Measurements from ENCODE around the gene VSTM2L. TPM values are rescaled to one million over a fixed set of nuclear protein-coding genes. Genes with fewer than 3 reads are reported as not detected.

The VSTM2L gene
- polyA plus RNA-seq, 2 of the 4 experiments (the other 2 are of a cell fraction) = 2.0 to 5.8 TPM

DNA sequence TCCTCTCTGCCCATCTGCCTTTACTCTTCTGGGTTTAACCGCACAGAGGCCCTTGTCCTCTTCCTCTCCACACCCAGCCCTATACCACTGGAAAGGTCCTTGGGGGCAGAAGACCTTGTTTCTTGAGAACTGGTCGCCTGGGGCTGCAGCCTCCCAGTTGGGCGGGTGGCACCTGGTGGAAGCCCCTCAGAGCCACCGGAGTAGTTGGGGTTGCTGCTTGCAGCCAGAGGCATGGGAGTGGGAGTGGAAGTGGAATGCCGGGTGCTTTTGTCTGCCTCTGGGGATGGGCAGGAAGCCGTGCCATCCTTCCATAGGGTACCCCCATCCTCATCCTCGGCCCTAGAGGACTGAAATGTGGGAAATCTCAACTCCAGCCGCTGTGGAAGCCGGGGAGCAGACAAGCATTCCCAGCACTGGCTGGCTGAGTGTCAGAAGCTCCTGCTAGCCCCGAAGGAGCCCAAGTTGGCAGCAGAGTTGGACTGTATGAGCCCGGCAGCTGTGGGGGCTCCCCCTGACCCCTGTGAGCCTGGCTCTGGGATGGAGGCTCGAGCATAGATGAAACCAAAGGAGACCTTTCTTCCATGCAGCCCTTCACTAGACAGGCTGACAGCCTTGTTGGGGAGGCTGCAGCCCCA, 1.2 kb downstream of the VSTM2L start (continued):
- TF ChIP-seq, protein P1, sequence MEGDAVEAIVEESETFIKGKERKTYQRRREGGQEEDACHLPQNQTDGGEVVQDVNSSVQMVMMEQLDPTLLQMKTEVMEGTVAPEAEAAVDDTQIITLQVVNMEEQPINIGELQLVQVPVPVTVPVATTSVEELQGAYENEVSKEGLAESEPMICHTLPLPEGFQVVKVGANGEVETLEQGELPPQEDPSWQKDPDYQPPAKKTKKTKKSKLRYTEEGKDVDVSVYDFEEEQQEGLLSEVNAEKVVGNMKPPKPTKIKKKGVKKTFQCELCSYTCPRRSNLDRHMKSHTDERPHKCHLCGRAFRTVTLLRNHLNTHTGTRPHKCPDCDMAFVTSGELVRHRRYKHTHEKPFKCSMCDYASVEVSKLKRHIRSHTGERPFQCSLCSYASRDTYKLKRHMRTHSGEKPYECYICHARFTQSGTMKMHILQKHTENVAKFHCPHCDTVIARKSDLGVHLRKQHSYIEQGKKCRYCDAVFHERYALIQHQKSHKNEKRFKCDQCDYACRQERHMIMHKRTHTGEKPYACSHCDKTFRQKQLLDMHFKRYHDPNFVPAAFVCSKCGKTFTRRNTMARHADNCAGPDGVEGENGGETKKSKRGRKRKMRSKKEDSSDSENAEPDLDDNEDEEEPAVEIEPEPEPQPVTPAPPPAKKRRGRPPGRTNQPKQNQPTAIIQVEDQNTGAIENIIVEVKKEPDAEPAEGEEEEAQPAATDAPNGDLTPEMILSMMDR (IDR thresholded peaks at IDR 0.05) = no peak
- TF ChIP-seq CEBPB (IDR thresholded peaks at IDR 0.05) (no peak), CHD2 (IDR thresholded peaks at IDR 0.05; ENCODE audit: low read length, partially characterized antibody) (no peak)

DNA sequence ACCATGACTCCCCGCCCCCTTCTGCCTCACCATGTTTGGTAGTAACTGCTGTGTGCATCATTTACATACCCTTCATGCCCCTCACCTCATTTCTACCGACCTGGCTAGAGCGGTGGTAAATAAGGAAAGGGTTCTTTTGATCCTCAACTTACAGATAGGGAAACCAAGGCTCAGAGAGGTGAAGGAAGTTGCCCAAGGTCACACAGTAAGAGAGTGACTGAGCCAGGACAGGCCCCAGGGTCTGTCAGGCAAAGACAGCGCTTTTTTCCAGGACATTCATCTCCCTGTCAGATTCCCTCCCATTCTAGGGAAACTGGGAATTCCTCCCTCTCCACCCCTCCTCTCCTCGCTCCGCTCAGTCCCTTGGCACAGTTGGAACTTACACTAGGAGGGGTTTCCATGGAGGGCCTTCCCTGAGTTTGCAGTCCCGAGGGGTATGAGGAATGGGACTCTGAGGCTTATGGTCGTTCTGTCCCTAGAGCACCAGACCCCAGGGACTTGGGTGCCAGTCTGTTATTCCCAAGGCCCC, 2.0 kb downstream of the VSTM2L start:
- CTCF ChIA-PET = interaction anchor here (1.2 to 2.1 kb wide), 2 partner anchors 14 to 153 kb away, joined by 3 to 6 read pairs; no protein-coding TSS in a partner anchor
- Histone ChIP-seq H3K27ac (peak overlapping the region in 1 of 2 experiments; percentile 13; a peak in 2 of 6 replicates), H3K9me3 (no peaks in the 10 kb centered on the region), H3K4me2 (no peak overlapping the region), H3K4me3 (no peak overlapping the region), H3K4me1 (peaks cover 35% of the 10 kb centered on the region)
- FAIRE-seq = no peak
- ATAC-seq = no peak
- TF ChIP-seq CHD2 (IDR thresholded peaks at IDR 0.05; ENCODE audit: low read length, partially characterized antibody) = no peak
- no peak for TF ChIP-seq RFX5 (IDR thresholded peaks at IDR 0.05)
- TF ChIP-seq ZFP36 (IDR thresholded peaks at IDR 0.05; ENCODE audit: borderline replicate concordance, partially characterized antibody) = peak; percentile 6
- TF ChIP-seq RCOR1 (IDR thresholded peaks at IDR 0.05; ENCODE audit: low read depth, low read length) = no peak
- no peak for TF ChIP-seq HEYL (CRISPR knock-in tag; IDR thresholded peaks at IDR 0.05)
- no peak for DNase-seq (ENCODE audit: low read depth in 1 of 2, low spot score in 1 of 2)
- 90% methylated on average over 8 of the region's 8 CpGs for WGBS (ENCODE audit: missing lambda C conversion rate)
- POLR2A ChIA-PET = no interaction called here

DNA sequence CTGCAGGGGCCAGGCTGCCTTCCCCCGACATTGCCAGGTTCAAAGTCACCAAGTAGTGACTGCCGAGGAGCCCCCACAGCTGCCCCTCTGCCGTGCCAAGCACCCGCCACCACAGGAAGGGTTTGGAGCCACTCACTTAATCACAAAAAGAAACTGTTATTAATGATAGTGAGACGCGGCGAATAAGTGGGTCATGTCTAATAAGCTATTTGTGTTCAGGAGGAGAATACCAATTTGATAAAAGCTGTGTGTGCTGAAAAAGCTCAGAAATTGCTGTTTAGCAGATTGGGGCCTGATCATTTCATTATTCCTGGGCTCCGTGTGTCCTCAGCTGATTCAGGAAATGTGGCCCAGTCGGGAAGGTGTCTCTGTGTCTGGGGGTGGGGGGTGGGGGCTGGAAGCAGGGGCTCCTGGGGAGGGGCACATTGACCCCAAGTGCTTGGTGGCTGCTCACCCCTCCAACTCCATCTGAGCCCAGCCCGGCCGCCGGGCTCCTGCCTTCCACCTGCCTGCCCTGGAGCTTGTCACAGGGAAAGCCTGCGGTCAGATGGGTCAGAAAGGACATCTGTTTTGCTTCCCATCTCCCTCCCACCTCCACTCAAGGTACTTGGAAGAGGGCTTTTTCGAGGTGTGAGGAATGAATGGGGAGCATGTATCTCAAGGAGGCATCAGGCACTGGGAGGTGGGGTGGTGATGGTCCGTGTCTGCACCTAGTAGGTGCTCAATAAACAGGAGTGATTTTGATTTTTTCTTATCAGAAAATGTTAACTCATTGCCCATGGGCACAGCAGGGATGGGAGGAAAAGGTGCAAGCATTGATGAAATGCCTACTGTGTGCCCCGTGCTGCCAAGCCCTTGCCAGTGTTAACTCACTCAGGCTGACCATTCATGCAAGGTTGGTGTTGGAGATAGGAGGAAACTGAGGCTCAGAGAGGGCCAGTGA, 3.0 kb downstream of the VSTM2L start:
- peak overlapping the region; percentile 67 to 73; a peak in 5 of 6 replicates for H3K27ac ChIP-seq
- no peak for ATAC-seq
- DNase-seq (ENCODE audit: low read depth in 1 of 2, low spot score in 1 of 2) = no peak
- no peak for FAIRE-seq
- 76% methylated on average over 16 of the region's 16 CpGs for WGBS (ENCODE audit: missing lambda C conversion rate)
- POLR2A ChIA-PET = no interaction called here
- TF ChIP-seq JUN (IDR thresholded peaks at IDR 0.05) = no peak
- no peak overlapping the region for H3K4me3 ChIP-seq
- H3K4me1 ChIP-seq = peaks cover 35% of the 10 kb centered on the region
- H3K4me2 ChIP-seq = no peak overlapping the region
- H3K9me3 ChIP-seq = no peaks in the 10 kb centered on the region
- CTCF ChIA-PET = interaction anchor here (0.8 to 2.3 kb wide), 9 partner anchors 9 to 342 kb away, joined by 3 to 6 read pairs (median 5); no protein-coding TSS in a partner anchor

DNA sequence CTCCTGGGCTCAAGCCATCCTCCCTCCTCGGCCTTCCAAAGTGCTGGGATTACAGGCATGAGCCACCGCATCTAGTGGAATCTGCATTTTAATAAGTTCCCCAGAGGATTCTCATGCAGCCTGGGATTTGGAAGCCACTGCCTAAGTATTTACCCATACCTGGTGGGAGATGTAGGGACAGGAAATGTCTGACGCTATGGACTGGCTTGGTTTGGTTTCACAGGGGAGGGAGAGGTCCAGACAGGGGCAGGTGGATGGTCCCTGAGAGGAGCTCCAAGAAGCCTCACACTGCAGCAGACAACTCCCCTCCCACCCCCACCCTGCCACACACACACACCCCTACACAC, 4.4 kb downstream of the VSTM2L start:
- no peak for DNase-seq (ENCODE audit: low read depth in 1 of 2, low spot score in 1 of 2)
- TF ChIP-seq NFE2L2 (conservative IDR thresholded peaks at IDR 0.05; ENCODE audit: low read length) = no peak
- no peak for TF ChIP-seq PHF8 (IDR thresholded peaks at IDR 0.05; ENCODE audit: borderline replicate concordance, low read depth)
- ChIA-PET POLR2A (interaction anchor here (0.9 to 1.2 kb wide), 2 partner anchors 87 to 313 kb away, joined by 3 read pairs; no protein-coding TSS in a partner anchor), CTCF (interaction anchor here (0.9 to 2.3 kb wide), 9 partner anchors 12 to 343 kb away, joined by 3 to 6 read pairs (median 3); no protein-coding TSS in a partner anchor)
- ATAC-seq = peak; percentile 21 to 30; a peak in 3 of 6 replicates
- no peak for FAIRE-seq
- 14% methylated on average over 3 of the region's 3 CpGs for WGBS (ENCODE audit: missing lambda C conversion rate)
- H3K9me3 ChIP-seq = no peaks in the 10 kb centered on the region
- peaks cover 40% of the 10 kb centered on the region for H3K4me1 ChIP-seq
- no peak overlapping the region for H3K4me3 ChIP-seq
- H3K27ac ChIP-seq = peak overlapping the region; percentile 67 to 73
- peak overlapping the region; percentile 56 for H3K4me2 ChIP-seq
